AG04450 (cell line): ENCODE data around the gene FDPS. TPM values are rescaled to one million over a fixed set of nuclear protein-coding genes. Genes with fewer than 3 reads are reported as not detected.

Experiments
- CTCF ChIA-PET: fragments of 300-600, 350-600 bp; formaldehyde crosslinking; extraction: SDS; loops from one replicate; lab custom pipeline; 2022; ENCODE audit warnings: antibody characterized with exemption, inconsistent platforms; lab: Charles Lee
- POLR2A ChIA-PET: fragments of 350-600 bp; formaldehyde crosslinking; extraction: SDS; loops from one replicate; lab custom pipeline; 2021; ENCODE audit warnings: antibody characterized with exemption, inconsistent platforms; lab: Yijun Ruan, JAX
- DNase-seq: peaks from one replicate; pipeline ENCODE4 v3.0.0-alpha.2; 2011; ENCODE audit warnings: low read depth, low spot score
- H3K27ac ChIP-seq: one replicate; pipeline ENCODE4 v1.5.1; 2012; ENCODE audit warnings: low read depth, low read length, control low read depth
- H3K27me3 ChIP-seq: one replicate; pipeline ENCODE4 v1.6.0; 2012; ENCODE audit warnings: low read length; ENCODE audit not compliant: control insufficient read depth, insufficient read depth
- H3K4me3 ChIP-seq: 2 replicates; pipeline ENCODE4 v1.5.1; 2011; ENCODE audit warnings: mild to moderate bottlenecking, low read depth, low read length, control low read depth
- H3K9me3 ChIP-seq: 2 replicates; pipeline ENCODE4 v1.5.1; 2012; ENCODE audit warnings: low read length; ENCODE audit not compliant: control insufficient read depth, insufficient read depth
- polyA plus RNA-seq: library from polyadenylated mRNA; depleted of rRNA; stranded (reverse); fragments of >200 nt; gene quantifications from 2 replicates; pipeline ENCODE4 v1.2.3, GENCODE V29; 2011
- TF ChIP-seq, protein P1 (sequence below): IDR thresholded peaks from 2 replicates; pipeline ENCODE4 v1.5.1; 2011; ENCODE audit warnings: low read depth, low read length, control low read depth, inconsistent platforms

Gene FDPS
- polyA plus RNA-seq, 1 experiment: 140 TPM

DNA sequence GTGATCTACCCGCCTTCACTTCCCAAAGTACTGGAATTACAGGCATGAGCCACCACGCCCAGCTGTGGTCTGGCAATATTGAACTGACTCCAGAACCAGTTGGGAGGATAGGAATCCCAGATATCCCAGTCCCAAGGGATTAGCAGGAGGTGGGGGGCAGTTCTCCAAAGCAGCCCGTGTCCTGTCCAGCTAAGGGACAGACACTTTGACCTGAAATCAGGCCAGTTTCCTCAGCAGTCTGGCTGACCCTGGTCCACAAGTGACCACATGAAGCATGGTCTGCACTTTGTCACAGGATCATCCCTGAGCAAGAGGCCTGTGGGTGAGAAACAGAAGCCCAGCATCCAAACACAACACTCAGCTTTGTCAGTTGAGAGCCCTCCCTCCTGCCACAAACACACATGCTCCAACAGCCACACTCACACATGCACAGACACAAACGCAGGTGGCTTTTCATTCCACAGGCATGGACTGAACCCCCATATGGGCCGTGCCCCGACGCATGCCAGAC lies 2.7 kb upstream of the FDPS start:
- H3K27ac ChIP-seq: no peak overlapping the region
- TF ChIP-seq, protein P1, sequence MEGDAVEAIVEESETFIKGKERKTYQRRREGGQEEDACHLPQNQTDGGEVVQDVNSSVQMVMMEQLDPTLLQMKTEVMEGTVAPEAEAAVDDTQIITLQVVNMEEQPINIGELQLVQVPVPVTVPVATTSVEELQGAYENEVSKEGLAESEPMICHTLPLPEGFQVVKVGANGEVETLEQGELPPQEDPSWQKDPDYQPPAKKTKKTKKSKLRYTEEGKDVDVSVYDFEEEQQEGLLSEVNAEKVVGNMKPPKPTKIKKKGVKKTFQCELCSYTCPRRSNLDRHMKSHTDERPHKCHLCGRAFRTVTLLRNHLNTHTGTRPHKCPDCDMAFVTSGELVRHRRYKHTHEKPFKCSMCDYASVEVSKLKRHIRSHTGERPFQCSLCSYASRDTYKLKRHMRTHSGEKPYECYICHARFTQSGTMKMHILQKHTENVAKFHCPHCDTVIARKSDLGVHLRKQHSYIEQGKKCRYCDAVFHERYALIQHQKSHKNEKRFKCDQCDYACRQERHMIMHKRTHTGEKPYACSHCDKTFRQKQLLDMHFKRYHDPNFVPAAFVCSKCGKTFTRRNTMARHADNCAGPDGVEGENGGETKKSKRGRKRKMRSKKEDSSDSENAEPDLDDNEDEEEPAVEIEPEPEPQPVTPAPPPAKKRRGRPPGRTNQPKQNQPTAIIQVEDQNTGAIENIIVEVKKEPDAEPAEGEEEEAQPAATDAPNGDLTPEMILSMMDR: no peak
- no peak for DNase-seq
- peaks cover 4% of the 10 kb centered on the region for H3K27me3 ChIP-seq
- POLR2A ChIA-PET: interaction anchor here (1.2 kb wide), 1 partner anchor 18 kb away, joined by 3 read pairs; no protein-coding TSS in a partner anchor
- CTCF ChIA-PET: interaction anchor here (3.0 to 5.9 kb wide), 2 partner anchors 16 to 55 kb away, joined by 10 to 46 read pairs; partner anchors contain the start of gene RUSC1
- H3K9me3 ChIP-seq: no peaks in the 10 kb centered on the region; the same call in 1 of the 2 replicates
- no peak overlapping the region for H3K4me3 ChIP-seq

DNA sequence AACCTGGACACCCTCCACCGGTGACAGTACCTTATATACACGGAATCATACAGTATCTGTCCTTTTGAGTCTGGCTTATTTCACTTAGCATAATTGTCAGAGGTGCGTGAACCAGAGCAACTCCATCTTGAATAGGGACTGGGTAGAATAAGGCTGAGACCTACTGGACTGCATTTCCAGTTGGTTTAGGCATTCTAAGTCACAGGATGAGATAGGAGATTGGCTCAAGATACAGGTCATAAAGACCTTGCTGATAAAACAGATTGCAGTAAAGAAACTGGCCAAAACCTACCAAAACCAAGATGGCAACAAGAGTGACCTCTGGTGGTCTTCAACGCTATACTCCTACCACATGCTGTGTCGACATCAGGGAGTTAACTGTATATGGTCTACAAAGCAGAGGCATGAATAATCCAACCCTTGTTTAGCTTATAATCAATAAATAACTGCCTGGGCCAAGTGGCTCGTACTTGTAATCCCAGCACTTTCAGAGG lies 1.4 kb upstream of the FDPS start:
- no peak overlapping the region for H3K27ac ChIP-seq

GRCh38 chr1:155309423-155310021 lies 856 bp downstream of the FDPS start:
- no peak for DNase-seq
- peak overlapping the region; percentile 75 for H3K27ac ChIP-seq
- CTCF ChIA-PET: interaction anchor here (4.0 kb wide), 1 partner anchor 58 kb away, joined by 17 read pairs; no protein-coding TSS in a partner anchor
- TF ChIP-seq, protein P1: no peak
- H3K27me3 ChIP-seq: no peaks in the 10 kb centered on the region
- no peaks in the 10 kb centered on the region; the same call in 1 of the 2 replicates for H3K9me3 ChIP-seq
- peak overlapping the region; percentile 85 for H3K4me3 ChIP-seq
- POLR2A ChIA-PET: no interaction called here

More for the DNA sequence above, 1.4 kb upstream of the FDPS start:
- ChIA-PET CTCF (interaction anchor here (1.3 to 5.9 kb wide), 5 partner anchors 14 to 57 kb away, joined by 4 to 46 read pairs (median 5); partner anchors contain the start of genes HCN3 and RUSC1), POLR2A (interaction anchor here (0.6 to 1.4 kb wide), 4 partner anchors 16 to 61 kb away, joined by 3 to 9 read pairs (median 4); no protein-coding TSS in a partner anchor)
- no peak for DNase-seq
- Histone ChIP-seq H3K27me3 (no peaks in the 10 kb centered on the region), H3K9me3 (no peaks in the 10 kb centered on the region; the same call in 1 of the 2 replicates), H3K4me3 (no peak overlapping the region)
- TF ChIP-seq, protein P1: peak; percentile 47

GRCh38 chr1:155313261-155313660 lies 4.6 kb downstream of the FDPS start:
- no peak for DNase-seq
- Histone ChIP-seq H3K9me3 (no peaks in the 10 kb centered on the region; the same call in 1 of the 2 replicates), H3K27ac (no peak overlapping the region), H3K4me3 (no peak overlapping the region), H3K27me3 (no peaks in the 10 kb centered on the region)
- POLR2A ChIA-PET: no interaction called here
- CTCF ChIA-PET: interaction anchor here (1.3 to 4.0 kb wide), 2 partner anchors 9 to 62 kb away, joined by 5 to 17 read pairs; no protein-coding TSS in a partner anchor
- TF ChIP-seq, protein P1: no peak
